Skeletal muscle tissue (tissue), 4 donors: ENCODE results near the gene LLGL2. TPM values are rescaled to one million over a fixed set of nuclear protein-coding genes. Genes with fewer than 3 reads are reported as not detected.
A peak's percentile ranks its signal among the peaks of the same experiment; 100 is the strongest.

Experiments
- H3K27ac ChIP-seq: one replicate; pipeline ENCODE4 v1.7.0; 2013; ENCODE audit warnings: mild to moderate bottlenecking, low read depth, low read length, inconsistent platforms
- H3K27me3 ChIP-seq, 3 donors: one replicate each; pipeline ENCODE4 v1.7.0; 2013; ENCODE audit warnings: low read length in 3 of 3; ENCODE audit not compliant: control insufficient read depth in 3 of 3, insufficient read depth in 3 of 3
- H3K36me3 ChIP-seq, 3 donors: one replicate each; pipeline ENCODE4 v1.7.0; 2013; ENCODE audit warnings: low read length in 3 of 3; ENCODE audit not compliant: control insufficient read depth in 3 of 3, insufficient read depth in 3 of 3
- H3K4me1 ChIP-seq, 3 donors: one replicate each; pipeline ENCODE4 v1.7.0; 2013; ENCODE audit warnings: low read length in 3 of 3, mild to moderate bottlenecking in 3 of 3; ENCODE audit not compliant: control insufficient read depth in 3 of 3, insufficient read depth in 3 of 3
- H3K4me3 ChIP-seq, 3 donors: one replicate each; pipeline ENCODE4 v1.7.0; 2013; ENCODE audit warnings: low read length in 3 of 3
- H3K9ac ChIP-seq, 3 donors: one replicate each; pipeline ENCODE4 v1.7.0; 2013; ENCODE audit warnings: low read length in 3 of 3, mild to moderate bottlenecking in 3 of 3, moderate library complexity in 2 of 3, low read depth in 1 of 3
- H3K9me3 ChIP-seq, 3 donors: one replicate each; pipeline ENCODE4 v1.7.0; 2013; ENCODE audit warnings: low read length in 3 of 3; ENCODE audit not compliant: control insufficient read depth in 3 of 3
- total RNA-seq: library from RNA; depleted of rRNA; stranded (reverse); fragments of >200 nt; gene quantifications from one replicate; pipeline ENCODE4 v1.2.3, GENCODE V29; 2014
- donor health status: Osteomylitis.

Gene LLGL2
- total RNA-seq, 1 donor from 2014 or later = 4.7 TPM

- Histone ChIP-seq H3K9me3 (no peaks in the 10 kb centered on the region), H3K36me3 (peaks cover 8 to 24% (median 14%) of the 10 kb centered on the region in 3 donors), H3K4me3 (peak overlapping the region; percentile 82 to 88 (median 85)), H3K4me1 (peaks cover 56 to 76% (median 70%) of the 10 kb centered on the region in 3 donors), H3K27ac (peak overlapping the region; percentile 91), H3K9ac (peak overlapping the region; percentile 87 to 90 (median 87)), H3K27me3 (no peaks in the 10 kb centered on the region)
Observed at GRCh38 chr17:75513641-75514000, 11.9 kb upstream of the LLGL2 start.

- peaks cover 11 to 25% (median 20%) of the 10 kb centered on the region in 3 donors for H3K36me3 ChIP-seq
- no peaks in the 10 kb centered on the region for H3K9me3 ChIP-seq
- H3K4me1 ChIP-seq = peaks cover 48 to 68% (median 62%) of the 10 kb centered on the region in 3 donors
Observed at GRCh38 chr17:75514299-75514918, 11.1 kb upstream of the LLGL2 start.

GRCh38 chr17:75514919-75515495 lies 10.5 kb upstream of the LLGL2 start:
- Histone ChIP-seq H3K27me3 (no peaks in the 10 kb centered on the region), H3K27ac (peak overlapping the region; percentile 91), H3K4me1 (peaks cover 43 to 62% (median 59%) of the 10 kb centered on the region in 3 donors), H3K36me3 (peaks cover 16 to 25% (median 21%) of the 10 kb centered on the region in 3 donors), H3K9ac (peak overlapping the region; percentile 87 to 90 (median 87)), H3K4me3 (peak overlapping the region; percentile 82 to 88 (median 85)), H3K9me3 (no peaks in the 10 kb centered on the region)

More at GRCh38 chr17:75514299-75514918, 11.1 kb upstream of the LLGL2 start:
- Histone ChIP-seq H3K27me3 (no peaks in the 10 kb centered on the region), H3K27ac (peak overlapping the region; percentile 91), H3K4me3 (peak overlapping the region; percentile 82 to 88 (median 85)), H3K9ac (peak overlapping the region; percentile 87 to 90 (median 87))

GRCh38 chr17:75515496-75516254 lies 9.8 kb upstream of the LLGL2 start, which contains the start of gene CASKIN2:
TSS of gene CASKIN2 (minus strand) at chr17:75515537. CDS start at chr17:75513804, 1,733 bp downstream.
- Histone ChIP-seq H3K4me1 (peaks cover 41 to 57% (median 55%) of the 10 kb centered on the region in 3 donors), H3K9ac (peak within 1 kb of the TSS; percentile 87 to 90 (median 87)), H3K9me3 (no peaks in the 10 kb centered on the region), H3K36me3 (peaks cover 17 to 25% (median 21%) of the 10 kb centered on the region in 3 donors), H3K27ac (peak within 1 kb of the TSS; percentile 91), H3K27me3 (no peaks in the 10 kb centered on the region), H3K4me3 (peak within 1 kb of the TSS; percentile 85 to 88 (median 88))

GRCh38 chr17:75516255-75516618 lies 9.3 kb upstream of the LLGL2 start, which contains the start of gene TSEN54:
TSS of gene TSEN54 (plus strand) at chr17:75516528. CDS start at chr17:75516561, 33 bp downstream.
- Histone ChIP-seq H3K9ac (peak within 1 kb of the TSS; percentile 10 to 90 (median 87)), H3K4me3 (peak within 1 kb of the TSS; percentile 85 to 88 (median 88)), H3K36me3 (peaks cover 19 to 24% (median 20%) of the 10 kb centered on the region in 3 donors), H3K27ac (peak within 1 kb of the TSS; percentile 91), H3K4me1 (peaks cover 40 to 53% (median 52%) of the 10 kb centered on the region in 3 donors), H3K9me3 (no peaks in the 10 kb centered on the region), H3K27me3 (no peaks in the 10 kb centered on the region)

GRCh38 chr17:75516619-75517296 lies 8.7 kb upstream of the LLGL2 start:
- peak overlapping the region; percentile 65 to 88 (median 73) for H3K4me3 ChIP-seq
- H3K36me3 ChIP-seq = peaks cover 19 to 24% (median 19%) of the 10 kb centered on the region in 3 donors
- no peaks in the 10 kb centered on the region for H3K9me3 ChIP-seq
- H3K4me1 ChIP-seq = peaks cover 35 to 49% (median 46%) of the 10 kb centered on the region in 3 donors
- H3K9ac ChIP-seq = peak overlapping the region in 2 of 3 donors; percentile 62 to 79
- no peak overlapping the region for H3K27ac ChIP-seq
- H3K27me3 ChIP-seq = no peaks in the 10 kb centered on the region

- no peaks in the 10 kb centered on the region for H3K27me3 ChIP-seq
- H3K27ac ChIP-seq = no peak overlapping the region
- peak overlapping the region in 2 of 3 donors; percentile 62 to 79 for H3K9ac ChIP-seq
- no peaks in the 10 kb centered on the region for H3K9me3 ChIP-seq
- H3K4me3 ChIP-seq = peak overlapping the region; percentile 65 to 88 (median 73)
- H3K4me1 ChIP-seq = peaks cover 28 to 42% (median 40%) of the 10 kb centered on the region in 3 donors
- peaks cover 16 to 25% (median 19%) of the 10 kb centered on the region in 3 donors for H3K36me3 ChIP-seq
Observed at GRCh38 chr17:75517297-75517865, 8.1 kb upstream of the LLGL2 start.

- no peak overlapping the region for H3K9ac ChIP-seq
- H3K36me3 ChIP-seq = peaks cover 16 to 24% (median 19%) of the 10 kb centered on the region in 3 donors
- no peaks in the 10 kb centered on the region for H3K9me3 ChIP-seq
- H3K4me1 ChIP-seq = peaks cover 22 to 34% (median 32%) of the 10 kb centered on the region in 3 donors
- no peaks in the 10 kb centered on the region for H3K27me3 ChIP-seq
- H3K4me3 ChIP-seq = no peak overlapping the region
- H3K27ac ChIP-seq = no peak overlapping the region
Observed at GRCh38 chr17:75518201-75518600, 7.3 kb upstream of the LLGL2 start.

- no peak overlapping the region for H3K4me3 ChIP-seq
- peaks cover 16% of the 10 kb centered on the region in 3 donors for H3K36me3 ChIP-seq
- no peaks in the 10 kb centered on the region for H3K9me3 ChIP-seq
- no peaks in the 10 kb centered on the region for H3K27me3 ChIP-seq
- H3K27ac ChIP-seq = no peak overlapping the region
- H3K4me1 ChIP-seq = peaks cover 13 to 26% (median 23%) of the 10 kb centered on the region in 3 donors
- H3K9ac ChIP-seq = no peak overlapping the region
Observed at GRCh38 chr17:75518983-75519537, 6.4 kb upstream of the LLGL2 start.
